Ishikawa (cell line): ENCODE data around the gene FAM83G.

ENCODE experiments used
- CEBPB ChIP-seq: IDR thresholded peaks from 2 replicates; pipeline ENCODE4 v1.6.1; 2012
- EGR1 ChIP-seq: IDR thresholded peaks from 2 replicates; pipeline ENCODE4 v1.6.1; 2012
- EP300 ChIP-seq: IDR thresholded peaks from 2 replicates; pipeline ENCODE4 v1.6.1; 2012; ENCODE audit warnings: borderline replicate concordance
- RAD21 ChIP-seq: IDR thresholded peaks from 2 replicates; pipeline ENCODE4 v1.6.1; 2012; ENCODE audit warnings: low read depth
- ZBTB7A ChIP-seq: IDR thresholded peaks from 2 replicates; pipeline ENCODE4 v1.6.1; 2012; ENCODE audit warnings: low read depth

GRCh38 chr17:18944646-18945045 is 59.9 kb downstream of the FAM83G start:
- TF ChIP-seq ZBTB7A, result no peak
- TF ChIP-seq EP300, result no peak
- no peak for TF ChIP-seq RAD21
- no peak for TF ChIP-seq CEBPB
- no peak for TF ChIP-seq EGR1
